SK-N-MC (cell line): ENCODE measurements around the gene ADCK1.
A peak's percentile ranks its signal among the peaks of the same experiment; 100 is the strongest.

ENCODE experiments used
- DNase-seq: peaks from one replicate; pipeline ENCODE4 v3.0.0-alpha.2; 2011; ENCODE audit warnings: low read depth, low spot score
- H3K27ac ChIP-seq: fragments of 200-600 bp; sonication (generic); 2 replicates; pipeline ENCODE4 v1.5.1; 2016; ENCODE audit warnings: mixed run types
- H3K36me3 ChIP-seq: fragments of 200-600 bp; sonication (generic); 2 replicates; pipeline ENCODE4 v1.6.1; 2017; ENCODE audit warnings: antibody characterized with exemption, low read length, mixed read lengths; ENCODE audit not compliant: insufficient read depth
- H3K4me3 ChIP-seq: fragments of 200-600 bp; sonication (generic); 2 replicates; pipeline ENCODE4 v1.5.1; 2016
- H3K9ac ChIP-seq: fragments of 200-600 bp; sonication (generic); 2 replicates; pipeline ENCODE4 v1.8.0; 2017; ENCODE audit warnings: mixed run types, mixed read lengths; ENCODE audit not compliant: insufficient read length
- H3K9me3 ChIP-seq: fragments of 200-600 bp; sonication (generic); 2 replicates; pipeline ENCODE4 v1.6.1; 2017; ENCODE audit warnings: low read depth, mild to moderate bottlenecking, antibody characterized with exemption, low read length, moderate library complexity, mixed read lengths
- EZH2 ChIP-seq: fragments of 200-600 bp; sonication (generic); IDR thresholded peaks from one replicate; pipeline ENCODE4 v1.6.1; 2017; ENCODE audit warnings: antibody characterized with exemption
- FOXP2 ChIP-seq: optimal IDR thresholded peaks from 2 replicates; pipeline ENCODE3; 2011; ENCODE audit warnings: mild to moderate bottlenecking, moderate library complexity; ENCODE audit not compliant: insufficient read depth; ENCODE audit errors: extremely low read length, control extremely low read depth
- POLR2AphosphoS5 ChIP-seq: IDR thresholded peaks from 2 replicates; pipeline ENCODE4 v1.6.1; 2012; ENCODE audit warnings: mild to moderate bottlenecking, low read depth, low read length, borderline replicate concordance

Gene ADCK1

DNA sequence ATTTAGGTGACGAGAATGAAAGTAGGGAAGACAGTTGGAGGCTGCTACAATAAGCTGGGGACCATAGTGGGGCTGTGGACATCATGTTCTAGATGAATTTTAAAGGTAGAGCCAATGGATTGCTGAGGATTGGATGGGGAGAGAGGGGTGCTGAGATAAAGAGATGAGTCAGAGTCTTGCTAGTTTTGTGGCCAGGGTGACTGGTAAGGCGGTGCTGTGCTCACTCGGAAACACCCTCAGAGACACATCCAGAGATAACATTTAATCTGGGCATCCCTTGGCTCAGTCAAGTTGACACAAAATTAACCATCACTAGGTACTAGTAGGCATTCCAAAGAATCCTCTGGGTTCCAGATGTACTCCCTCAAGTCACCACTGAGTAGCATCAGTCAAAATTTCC is 170.7 kb downstream of the ADCK1 start:
- no peak for DNase-seq
- TF ChIP-seq FOXP2: no peak
- TF ChIP-seq EZH2: no peak
- no peak for TF ChIP-seq POLR2AphosphoS5
- Histone ChIP-seq H3K27ac (no peak overlapping the region), H3K9ac (no peak overlapping the region), H3K9me3 (no peaks in the 10 kb centered on the region), H3K4me3 (no peak overlapping the region), H3K36me3 (no peaks in the 10 kb centered on the region)

DNA sequence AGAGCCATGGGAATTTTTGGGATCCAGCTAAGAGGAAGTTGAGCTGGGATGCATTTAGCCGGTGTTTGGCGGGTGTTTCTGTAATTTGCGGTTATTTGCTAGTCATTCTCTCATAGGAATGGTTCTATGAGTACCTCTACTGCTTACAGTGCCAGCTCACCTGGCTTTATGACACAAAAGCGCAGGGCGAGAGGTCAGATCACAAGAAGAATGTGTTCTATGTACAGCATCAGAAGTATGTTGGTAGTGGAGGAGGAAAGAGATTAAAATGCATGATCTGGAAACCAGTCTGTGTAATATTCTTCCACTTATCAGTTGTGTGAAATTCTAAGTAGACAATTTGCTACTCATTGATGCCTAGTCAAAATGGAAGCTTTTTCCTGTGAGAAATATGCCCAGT is 173.3 kb downstream of the ADCK1 start:
- Histone ChIP-seq H3K9me3 (no peaks in the 10 kb centered on the region), H3K36me3 (no peaks in the 10 kb centered on the region), H3K9ac (no peak overlapping the region), H3K27ac (no peak overlapping the region), H3K4me3 (no peak overlapping the region)
- DNase-seq: no peak
- TF ChIP-seq FOXP2: no peak
- TF ChIP-seq POLR2AphosphoS5: no peak

DNA sequence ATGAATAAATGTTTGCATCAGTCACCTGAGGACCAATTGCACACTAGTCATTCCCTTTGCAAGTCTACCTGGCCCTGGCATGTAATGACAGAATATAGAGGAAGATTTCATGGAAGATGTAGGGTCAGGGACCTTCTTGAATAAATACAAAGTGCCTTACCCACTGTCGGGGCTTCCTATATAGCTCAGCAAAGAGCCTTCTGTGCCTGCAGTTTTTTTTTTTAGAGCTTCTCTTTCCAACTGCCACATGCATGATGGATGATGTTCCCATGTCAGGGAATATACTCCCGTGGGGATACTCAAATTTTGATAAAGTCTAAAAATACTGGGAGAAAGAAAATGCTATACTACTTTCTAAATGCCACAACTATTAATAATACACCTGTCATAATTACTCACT is 176.7 kb downstream of the ADCK1 start:
- Histone ChIP-seq H3K4me3 (no peak overlapping the region), H3K9me3 (no peaks in the 10 kb centered on the region), H3K27ac (no peak overlapping the region), H3K36me3 (no peaks in the 10 kb centered on the region), H3K9ac (no peak overlapping the region)
- DNase-seq: no peak
- TF ChIP-seq POLR2AphosphoS5 (no peak), EZH2 (no peak), FOXP2 (no peak)

DNA sequence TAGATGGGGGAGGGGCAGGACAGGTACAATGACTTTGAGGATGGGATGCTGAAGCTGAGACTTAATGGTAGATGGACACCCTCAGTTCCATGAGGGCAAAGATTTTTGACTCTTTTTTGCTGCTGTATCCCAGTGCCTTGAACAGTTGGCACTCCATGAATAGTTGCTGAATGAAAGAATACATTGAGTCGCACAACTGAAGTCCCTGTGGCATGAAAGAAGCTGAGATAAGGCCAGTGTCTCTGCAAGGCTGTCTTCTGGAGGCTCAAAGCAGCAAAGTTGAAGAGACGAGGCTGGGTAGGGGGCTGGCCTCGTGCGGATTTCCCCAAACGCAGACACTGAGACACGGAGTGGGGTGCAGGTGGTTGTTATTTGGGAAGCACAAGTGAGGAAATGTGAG is 179.3 kb downstream of the ADCK1 start:
- Histone ChIP-seq H3K36me3 (no peaks in the 10 kb centered on the region), H3K9ac (no peak overlapping the region), H3K27ac (no peak overlapping the region), H3K4me3 (no peak overlapping the region), H3K9me3 (no peaks in the 10 kb centered on the region)
- TF ChIP-seq EZH2 (no peak), POLR2AphosphoS5 (no peak), FOXP2 (no peak)
- no peak for DNase-seq

DNA sequence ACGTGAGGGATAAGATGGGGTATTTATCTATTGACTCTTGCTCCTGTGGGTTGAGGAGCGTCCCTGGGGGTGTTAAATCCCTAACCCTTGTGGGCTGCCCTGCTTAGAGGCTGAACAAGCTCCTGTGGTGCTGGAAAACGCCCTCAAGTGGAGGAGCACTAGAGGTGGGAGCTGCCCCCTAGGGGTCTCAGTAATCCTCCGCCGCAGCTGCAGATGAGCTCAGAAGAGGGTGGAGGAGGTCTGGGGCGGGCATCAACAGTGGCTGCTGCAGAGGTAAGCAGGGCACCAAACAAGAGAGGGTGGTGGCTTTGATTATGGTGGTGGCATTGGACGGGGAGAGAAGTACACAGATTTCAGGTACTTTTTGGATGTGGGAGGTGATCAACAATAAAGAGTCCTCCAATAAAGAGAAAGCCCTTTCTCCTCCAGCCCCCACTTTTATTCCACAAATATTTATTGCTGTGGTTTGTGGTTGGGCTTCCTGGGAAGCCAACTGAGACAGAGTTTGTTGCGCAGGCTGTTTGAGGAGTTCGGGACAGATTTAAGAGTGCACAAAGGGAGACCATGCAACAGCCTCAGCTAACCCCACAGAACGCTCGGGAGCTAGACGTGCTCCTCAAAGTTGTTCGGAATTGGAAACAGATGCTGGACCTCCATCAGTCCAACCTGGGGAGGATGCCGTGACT is 179.9 kb downstream of the ADCK1 start:
- H3K4me3 ChIP-seq: peak overlapping the region; percentile 70
- no peaks in the 10 kb centered on the region for H3K36me3 ChIP-seq
- DNase-seq: no peak
- H3K9ac ChIP-seq: no peak overlapping the region
- H3K9me3 ChIP-seq: no peaks in the 10 kb centered on the region
- TF ChIP-seq FOXP2: peak; percentile 89
- no peak for TF ChIP-seq EZH2
- peak overlapping the region; percentile 11; the same call in 1 of the 2 replicates for H3K27ac ChIP-seq

DNA sequence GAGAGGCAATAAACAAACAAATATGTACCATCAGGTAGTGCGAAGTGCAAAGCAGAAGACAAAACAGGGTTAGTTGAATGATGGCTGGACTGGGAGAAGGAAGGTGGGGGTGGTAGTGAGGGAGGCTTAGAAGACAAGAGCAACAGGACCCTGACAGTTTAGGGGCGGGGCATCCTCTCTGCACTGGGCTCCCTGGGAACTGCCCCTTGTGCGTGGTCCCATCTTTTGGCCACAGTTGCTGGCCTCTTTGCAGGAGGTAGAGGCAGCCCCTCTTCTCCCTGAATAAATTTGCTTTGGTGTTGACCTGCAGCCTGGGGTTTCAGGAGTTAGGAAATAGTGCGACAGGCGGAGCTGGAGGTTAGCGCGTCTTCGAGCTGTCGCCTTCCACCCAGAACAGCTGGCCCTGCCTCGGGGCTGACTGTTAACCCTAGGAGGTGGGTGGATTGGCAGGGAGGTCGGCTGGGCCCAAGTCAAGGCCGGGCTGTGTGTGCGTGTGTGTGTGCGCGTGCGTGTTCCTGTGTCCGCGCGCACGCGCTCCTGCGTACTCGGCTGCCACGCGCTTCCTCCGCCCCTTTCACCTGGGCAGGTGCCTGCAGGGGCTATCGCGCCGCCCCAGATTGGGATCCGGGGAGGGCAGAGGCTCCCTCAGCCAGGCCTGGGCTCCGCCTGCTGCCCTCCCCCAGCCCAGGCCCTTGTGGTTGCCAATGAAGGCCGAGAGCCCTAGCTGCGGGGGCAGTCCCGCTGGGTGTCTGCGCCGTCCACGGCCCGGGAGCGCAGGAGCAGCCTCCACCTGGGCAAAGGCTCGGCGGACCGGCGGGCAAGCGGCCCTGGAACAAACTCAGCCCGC is 180.8 kb downstream of the ADCK1 start:
- no peak for DNase-seq
- no peak overlapping the region for H3K9ac ChIP-seq
- no peaks in the 10 kb centered on the region for H3K9me3 ChIP-seq
- H3K36me3 ChIP-seq: no peaks in the 10 kb centered on the region
- H3K27ac ChIP-seq: no peak overlapping the region
- peak overlapping the region; percentile 70 for H3K4me3 ChIP-seq
- TF ChIP-seq FOXP2: no peak
- no peak for TF ChIP-seq POLR2AphosphoS5
- no peak for TF ChIP-seq EZH2
